ENCODE data around the gene ALDOC. TPM values are rescaled to one million over a fixed set of nuclear protein-coding genes. Genes with fewer than 3 reads are reported as not detected.

The ALDOC gene
- total RNA-seq, 1 donor from 2014 or later: 16.1 TPM

GRCh38 chr17:28538296-28538895 is 38.3 kb downstream of the ALDOC start:
- TF ChIP-seq CTCF (conservative IDR thresholded peaks at IDR 0.05): no peak
- Mint-ChIP-seq H3K27me3 (ENCODE audit: low read depth) (peaks cover 4% of the 10 kb centered on the region), H3K4me1 (no peaks in the 10 kb centered on the region), H3K27ac (ENCODE audit: unreplicated experiment) (no peak overlapping the region), H3K4me3 (no peak overlapping the region), H3K9me3 (no peaks in the 10 kb centered on the region), H3K36me3 (ENCODE audit: low read depth) (no peaks in the 10 kb centered on the region)
- no peak for DNase-seq (ENCODE audit: low read depth, low spot score)

- Mint-ChIP-seq H3K4me1 (no peaks in the 10 kb centered on the region), H3K36me3 (ENCODE audit: low read depth) (no peaks in the 10 kb centered on the region), H3K9me3 (no peaks in the 10 kb centered on the region), H3K27ac (ENCODE audit: unreplicated experiment) (no peak overlapping the region), H3K27me3 (ENCODE audit: low read depth) (peaks cover 4% of the 10 kb centered on the region), H3K4me3 (no peak overlapping the region)
- DNase-seq (ENCODE audit: low read depth, low spot score): no peak
- no peak for TF ChIP-seq CTCF (conservative IDR thresholded peaks at IDR 0.05)
Observed at GRCh38 chr17:28537219-28537610, 39.5 kb downstream of the ALDOC start.

GRCh38 chr17:28536532-28537218 is 40.0 kb downstream of the ALDOC start:
- no peak overlapping the region for H3K27ac Mint-ChIP-seq (ENCODE audit: unreplicated experiment)
- no peak for DNase-seq (ENCODE audit: low read depth, low spot score)
- no peaks in the 10 kb centered on the region for H3K4me1 Mint-ChIP-seq
- H3K36me3 Mint-ChIP-seq (ENCODE audit: low read depth): no peaks in the 10 kb centered on the region
- no peak for TF ChIP-seq CTCF (conservative IDR thresholded peaks at IDR 0.05)
- H3K4me3 Mint-ChIP-seq: no peak overlapping the region
- H3K9me3 Mint-ChIP-seq: no peaks in the 10 kb centered on the region
- H3K27me3 Mint-ChIP-seq (ENCODE audit: low read depth): peaks cover 4% of the 10 kb centered on the region

GRCh38 chr17:28534740-28535375 is 41.8 kb downstream of the ALDOC start:
- no peaks in the 10 kb centered on the region for H3K9me3 Mint-ChIP-seq
- no peak overlapping the region for H3K4me3 Mint-ChIP-seq
- no peaks in the 10 kb centered on the region for H3K36me3 Mint-ChIP-seq (ENCODE audit: low read depth)
- no peak for DNase-seq (ENCODE audit: low read depth, low spot score)
- H3K27me3 Mint-ChIP-seq (ENCODE audit: low read depth): peaks cover 4% of the 10 kb centered on the region
- no peak overlapping the region for H3K27ac Mint-ChIP-seq (ENCODE audit: unreplicated experiment)
- H3K4me1 Mint-ChIP-seq: no peaks in the 10 kb centered on the region
- no peak for TF ChIP-seq CTCF (conservative IDR thresholded peaks at IDR 0.05)

- peak overlapping the region; percentile 57 for H3K27ac Mint-ChIP-seq (ENCODE audit: unreplicated experiment)
- DNase-seq (ENCODE audit: low read depth, low spot score): no peak
- H3K27me3 Mint-ChIP-seq (ENCODE audit: low read depth): peaks cover 4% of the 10 kb centered on the region
- H3K4me1 Mint-ChIP-seq: no peaks in the 10 kb centered on the region
- TF ChIP-seq CTCF (conservative IDR thresholded peaks at IDR 0.05): no peak
- H3K36me3 Mint-ChIP-seq (ENCODE audit: low read depth): no peaks in the 10 kb centered on the region
- no peak overlapping the region for H3K4me3 Mint-ChIP-seq
- no peaks in the 10 kb centered on the region for H3K9me3 Mint-ChIP-seq
Observed at GRCh38 chr17:28533091-28533807, 43.4 kb downstream of the ALDOC start.
